ENCODE results near the gene EPHB2. TPM values are rescaled to one million over a fixed set of nuclear protein-coding genes. Genes with fewer than 3 reads are reported as not detected.
"Not testable (repeated sequence)": the region's sequence is repeated elsewhere in the genome, so short reads cannot be mapped to it uniquely, and the experiment has no call there.

EPHB2 gene
- total RNA-seq, 1 donor from 2014 or later: 10.7 TPM

GRCh38 chr1:22841142-22841541 lies 130.5 kb downstream of the EPHB2 start:
- Mint-ChIP-seq H3K9me3 (ENCODE audit: unreplicated experiment) (no peaks in the 10 kb centered on the region), H3K4me1 (ENCODE audit: unreplicated experiment) (no peaks in the 10 kb centered on the region), H3K27me3 (ENCODE audit: unreplicated experiment) (peaks cover 2% of the 10 kb centered on the region), H3K36me3 (ENCODE audit: low read depth, unreplicated experiment) (no peaks in the 10 kb centered on the region), H3K27ac (ENCODE audit: unreplicated experiment) (no peak overlapping the region), H3K4me3 (ENCODE audit: unreplicated experiment) (no peak overlapping the region)
- DNase-seq (ENCODE audit: low spot score): no peak
- TF ChIP-seq, protein P1, sequence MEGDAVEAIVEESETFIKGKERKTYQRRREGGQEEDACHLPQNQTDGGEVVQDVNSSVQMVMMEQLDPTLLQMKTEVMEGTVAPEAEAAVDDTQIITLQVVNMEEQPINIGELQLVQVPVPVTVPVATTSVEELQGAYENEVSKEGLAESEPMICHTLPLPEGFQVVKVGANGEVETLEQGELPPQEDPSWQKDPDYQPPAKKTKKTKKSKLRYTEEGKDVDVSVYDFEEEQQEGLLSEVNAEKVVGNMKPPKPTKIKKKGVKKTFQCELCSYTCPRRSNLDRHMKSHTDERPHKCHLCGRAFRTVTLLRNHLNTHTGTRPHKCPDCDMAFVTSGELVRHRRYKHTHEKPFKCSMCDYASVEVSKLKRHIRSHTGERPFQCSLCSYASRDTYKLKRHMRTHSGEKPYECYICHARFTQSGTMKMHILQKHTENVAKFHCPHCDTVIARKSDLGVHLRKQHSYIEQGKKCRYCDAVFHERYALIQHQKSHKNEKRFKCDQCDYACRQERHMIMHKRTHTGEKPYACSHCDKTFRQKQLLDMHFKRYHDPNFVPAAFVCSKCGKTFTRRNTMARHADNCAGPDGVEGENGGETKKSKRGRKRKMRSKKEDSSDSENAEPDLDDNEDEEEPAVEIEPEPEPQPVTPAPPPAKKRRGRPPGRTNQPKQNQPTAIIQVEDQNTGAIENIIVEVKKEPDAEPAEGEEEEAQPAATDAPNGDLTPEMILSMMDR (IDR thresholded peaks at IDR 0.05; ENCODE audit: unreplicated experiment): no peak

GRCh38 chr1:22841860-22842281 lies 131.2 kb downstream of the EPHB2 start:
- Mint-ChIP-seq H3K9me3 (ENCODE audit: unreplicated experiment) (no peaks in the 10 kb centered on the region), H3K4me1 (ENCODE audit: unreplicated experiment) (peaks cover 2% of the 10 kb centered on the region), H3K4me3 (ENCODE audit: unreplicated experiment) (no peak overlapping the region), H3K27me3 (ENCODE audit: unreplicated experiment) (peaks cover 2% of the 10 kb centered on the region), H3K27ac (ENCODE audit: unreplicated experiment) (no peak overlapping the region), H3K36me3 (ENCODE audit: low read depth, unreplicated experiment) (peaks cover 5% of the 10 kb centered on the region)
- DNase-seq (ENCODE audit: low spot score): no peak
- TF ChIP-seq, protein P1 (IDR thresholded peaks at IDR 0.05; ENCODE audit: unreplicated experiment): no peak

DNA sequence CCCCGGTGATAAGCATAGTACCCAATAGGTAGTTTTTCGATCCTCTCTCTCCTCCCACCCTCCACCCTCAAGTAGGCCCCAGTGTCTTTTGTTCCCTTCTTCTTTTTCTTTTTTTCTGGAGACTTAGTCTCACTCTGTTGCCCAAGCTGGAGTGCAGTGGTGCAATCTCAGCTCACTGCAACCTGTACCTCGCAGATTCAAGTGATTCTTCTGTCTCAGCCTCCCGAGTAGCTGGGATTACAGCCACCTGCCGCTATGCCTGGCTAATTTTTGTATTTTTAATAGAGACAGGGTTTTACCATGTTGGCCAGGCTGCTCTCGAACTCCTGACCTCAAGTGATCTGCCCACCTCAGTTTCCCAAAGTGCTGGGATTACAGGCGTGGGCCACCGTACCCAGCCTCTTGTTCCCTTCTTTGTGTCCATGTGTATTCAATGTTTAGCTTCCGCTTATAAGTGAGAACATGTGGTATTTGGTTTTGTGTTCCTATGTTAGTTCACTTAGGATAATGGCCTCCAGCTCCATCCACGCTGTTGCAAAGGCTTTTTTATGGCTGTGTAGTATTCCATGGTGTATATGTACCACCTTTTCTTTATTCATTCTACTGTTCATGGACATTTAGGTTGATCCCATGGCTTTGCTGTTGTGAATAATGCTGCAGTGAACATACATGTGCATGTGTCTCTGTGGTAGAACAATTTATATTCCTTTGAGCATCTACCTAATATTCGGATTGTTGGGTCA lies 133.0 kb downstream of the EPHB2 start:
- H3K36me3 Mint-ChIP-seq (ENCODE audit: low read depth, unreplicated experiment); H3K4me3 Mint-ChIP-seq (ENCODE audit: unreplicated experiment); H3K27ac Mint-ChIP-seq (ENCODE audit: unreplicated experiment); DNase-seq (ENCODE audit: low spot score); H3K9me3 Mint-ChIP-seq (ENCODE audit: unreplicated experiment); H3K27me3 Mint-ChIP-seq (ENCODE audit: unreplicated experiment): not testable (repeated sequence)
- H3K4me1 Mint-ChIP-seq (ENCODE audit: unreplicated experiment): peaks cover 12% of the 10 kb centered on the region

- Mint-ChIP-seq H3K9me3 (ENCODE audit: unreplicated experiment) (no peaks in the 10 kb centered on the region), H3K27me3 (ENCODE audit: unreplicated experiment) (no peaks in the 10 kb centered on the region), H3K36me3 (ENCODE audit: low read depth, unreplicated experiment) (peaks cover 9% of the 10 kb centered on the region), H3K4me3 (ENCODE audit: unreplicated experiment) (no peak overlapping the region), H3K27ac (ENCODE audit: unreplicated experiment) (no peak overlapping the region), H3K4me1 (ENCODE audit: unreplicated experiment) (peaks cover 12% of the 10 kb centered on the region)
- TF ChIP-seq, protein P1 (IDR thresholded peaks at IDR 0.05; ENCODE audit: unreplicated experiment): no peak
- DNase-seq (ENCODE audit: low spot score): no peak
Measured at GRCh38 chr1:22844621-22845020, 134.0 kb downstream of the EPHB2 start.

DNA sequence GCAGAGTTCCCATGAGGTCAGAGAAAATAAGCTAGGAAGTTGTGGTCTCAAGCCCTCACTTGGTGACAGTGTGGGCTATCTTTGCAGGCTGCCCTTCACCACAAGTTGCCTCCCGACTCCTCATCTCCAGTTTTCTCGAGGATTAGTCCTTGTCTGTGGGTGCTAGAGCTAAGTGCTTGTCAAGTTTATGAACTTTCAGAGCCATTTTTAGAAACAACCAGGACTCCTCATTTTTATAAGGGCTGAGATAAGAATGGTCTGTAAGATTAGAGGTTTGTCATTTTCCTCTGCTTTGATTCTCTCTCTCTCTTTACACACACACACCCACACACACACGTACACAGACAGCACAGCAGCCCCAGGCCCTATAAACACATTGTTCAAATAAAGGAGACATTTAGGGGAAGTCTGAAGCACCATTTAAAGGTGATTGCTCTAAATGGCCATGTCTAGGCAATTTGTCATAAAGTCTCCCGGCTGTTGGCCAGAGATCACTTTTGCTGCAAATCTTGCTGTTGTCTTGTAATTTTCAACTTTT lies 134.8 kb downstream of the EPHB2 start:
- no peak for DNase-seq (ENCODE audit: low spot score)
- Mint-ChIP-seq H3K9me3 (ENCODE audit: unreplicated experiment) (no peaks in the 10 kb centered on the region), H3K27ac (ENCODE audit: unreplicated experiment) (no peak overlapping the region), H3K36me3 (ENCODE audit: low read depth, unreplicated experiment) (peaks cover 9% of the 10 kb centered on the region), H3K4me1 (ENCODE audit: unreplicated experiment) (peaks cover 14% of the 10 kb centered on the region), H3K27me3 (ENCODE audit: unreplicated experiment) (peaks cover under 1% of the 10 kb centered on the region), H3K4me3 (ENCODE audit: unreplicated experiment) (no peak overlapping the region)
- TF ChIP-seq, protein P1 (IDR thresholded peaks at IDR 0.05; ENCODE audit: unreplicated experiment): no peak

All from endothelial cell (in vitro differentiated cells).